ENCODE results near the gene RASGRP4. TPM values are rescaled to one million over a fixed set of nuclear protein-coding genes. Genes with fewer than 3 reads are reported as not detected.
"Not testable (repeated sequence)": the region's sequence is repeated elsewhere in the genome, so short reads cannot be mapped to it uniquely, and the experiment has no call there.

The RASGRP4 gene
- total RNA-seq, 2 donors from 2014 or later = 0.84 to 0.90 TPM

DNA sequence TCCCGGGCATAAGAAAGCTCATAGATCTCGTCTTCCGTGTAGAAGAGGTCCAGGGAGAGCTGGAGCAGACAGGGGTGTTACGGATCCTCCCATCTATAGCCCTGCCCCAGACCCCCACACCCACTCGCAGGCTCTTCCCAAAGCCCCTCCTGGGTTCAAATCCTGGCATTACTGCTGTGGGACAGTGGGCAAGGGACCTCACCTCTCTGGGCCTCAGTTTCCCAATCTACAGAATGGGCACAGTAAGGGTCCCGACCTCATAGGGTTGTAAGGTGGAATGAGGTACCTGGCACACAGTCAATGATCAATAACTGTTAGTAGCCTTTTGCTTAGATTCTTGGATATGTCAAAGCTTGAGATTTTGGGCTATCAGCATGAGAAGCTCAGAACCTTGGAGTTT is 12.6 kb downstream of the RASGRP4 start:
- no peaks in the 10 kb centered on the region for H3K36me3 ChIP-seq
- no peaks in the 10 kb centered on the region for H3K9me3 ChIP-seq
- TF ChIP-seq, protein P1, sequence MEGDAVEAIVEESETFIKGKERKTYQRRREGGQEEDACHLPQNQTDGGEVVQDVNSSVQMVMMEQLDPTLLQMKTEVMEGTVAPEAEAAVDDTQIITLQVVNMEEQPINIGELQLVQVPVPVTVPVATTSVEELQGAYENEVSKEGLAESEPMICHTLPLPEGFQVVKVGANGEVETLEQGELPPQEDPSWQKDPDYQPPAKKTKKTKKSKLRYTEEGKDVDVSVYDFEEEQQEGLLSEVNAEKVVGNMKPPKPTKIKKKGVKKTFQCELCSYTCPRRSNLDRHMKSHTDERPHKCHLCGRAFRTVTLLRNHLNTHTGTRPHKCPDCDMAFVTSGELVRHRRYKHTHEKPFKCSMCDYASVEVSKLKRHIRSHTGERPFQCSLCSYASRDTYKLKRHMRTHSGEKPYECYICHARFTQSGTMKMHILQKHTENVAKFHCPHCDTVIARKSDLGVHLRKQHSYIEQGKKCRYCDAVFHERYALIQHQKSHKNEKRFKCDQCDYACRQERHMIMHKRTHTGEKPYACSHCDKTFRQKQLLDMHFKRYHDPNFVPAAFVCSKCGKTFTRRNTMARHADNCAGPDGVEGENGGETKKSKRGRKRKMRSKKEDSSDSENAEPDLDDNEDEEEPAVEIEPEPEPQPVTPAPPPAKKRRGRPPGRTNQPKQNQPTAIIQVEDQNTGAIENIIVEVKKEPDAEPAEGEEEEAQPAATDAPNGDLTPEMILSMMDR (IDR thresholded peaks at IDR 0.05) = no peak
- no peak overlapping the region for H3K27ac ChIP-seq
- no peaks in the 10 kb centered on the region for H3K27me3 ChIP-seq
- H3K9ac ChIP-seq (ENCODE audit: low read depth in 2 of 2, low read length in 2 of 2) = no peak overlapping the region
- DNase-seq = no peak
- no peaks in the 10 kb centered on the region for H3K4me1 ChIP-seq
- intact Hi-C loops (cut with DNase I) = no loop called here
- H3K4me3 ChIP-seq = no peak overlapping the region

GRCh38 chr19:38412961-38413360 is 13.1 kb downstream of the RASGRP4 start:
- TF ChIP-seq, protein P1 (IDR thresholded peaks at IDR 0.05) = no peak
- H3K9ac ChIP-seq (ENCODE audit: low read depth in 2 of 2, low read length in 2 of 2) = no peak overlapping the region
- no peaks in the 10 kb centered on the region for H3K9me3 ChIP-seq
- H3K36me3 ChIP-seq = no peaks in the 10 kb centered on the region
- H3K4me1 ChIP-seq = no peaks in the 10 kb centered on the region
- no peak for DNase-seq
- no peak overlapping the region for H3K4me3 ChIP-seq
- no peak overlapping the region for H3K27ac ChIP-seq
- no peaks in the 10 kb centered on the region for H3K27me3 ChIP-seq
- intact Hi-C loops (cut with DNase I) = no loop called here

DNA sequence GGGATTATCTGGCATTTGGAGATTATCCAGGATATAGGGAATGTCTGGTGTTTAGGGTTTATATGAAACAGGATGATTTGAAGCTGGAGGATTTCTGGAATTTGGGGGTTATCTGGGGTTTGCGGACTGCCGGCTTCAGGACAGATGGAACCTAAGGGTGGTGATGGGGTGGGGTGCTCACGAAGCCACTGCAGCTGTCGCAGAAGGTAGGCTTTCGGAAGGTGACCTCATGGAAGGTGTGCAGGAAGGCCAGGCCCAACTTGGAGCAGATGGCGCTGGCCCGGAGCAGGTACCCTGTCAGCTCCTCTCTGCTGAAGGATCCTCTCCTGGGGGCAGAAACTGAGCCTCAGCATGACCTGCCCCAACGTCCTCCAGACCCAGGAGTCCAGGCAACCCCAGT is 13.5 kb downstream of the RASGRP4 start:
- TF ChIP-seq, protein P1 (IDR thresholded peaks at IDR 0.05) = no peak
- H3K27me3 ChIP-seq = no peaks in the 10 kb centered on the region

DNA sequence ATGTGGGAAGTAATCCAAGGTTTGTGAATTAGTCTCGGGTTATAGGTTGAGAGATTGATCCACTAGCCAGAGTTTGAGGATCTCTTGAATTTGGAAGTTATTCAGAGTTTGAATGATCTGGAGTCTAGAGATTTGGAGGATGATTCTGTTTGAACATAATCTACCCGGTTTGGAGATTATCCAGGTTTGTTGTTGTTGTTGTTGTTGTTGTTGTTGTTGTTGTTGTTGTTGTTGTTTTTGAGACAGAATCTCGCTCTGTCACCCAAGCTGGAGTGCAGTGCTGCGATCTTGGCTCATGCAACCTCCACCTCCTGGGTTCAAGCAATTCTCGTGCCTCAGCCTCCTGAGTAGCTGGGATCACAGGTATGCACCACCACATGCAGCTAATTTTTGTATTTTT is 14.1 kb downstream of the RASGRP4 start:
- H3K9ac ChIP-seq (ENCODE audit: low read depth in 2 of 2, low read length in 2 of 2); H3K4me1 ChIP-seq; H3K9me3 ChIP-seq; H3K36me3 ChIP-seq; H3K4me3 ChIP-seq; DNase-seq; H3K27ac ChIP-seq; H3K27me3 ChIP-seq; intact Hi-C loops (cut with DNase I): not testable (repeated sequence)

More for the DNA sequence above, 13.5 kb downstream of the RASGRP4 start:
- DNase-seq = no peak
- Histone ChIP-seq H3K27ac (no peak overlapping the region), H3K9me3 (no peaks in the 10 kb centered on the region), H3K4me3 (no peak overlapping the region), H3K36me3 (no peaks in the 10 kb centered on the region), H3K4me1 (no peaks in the 10 kb centered on the region), H3K9ac (ENCODE audit: low read depth in 2 of 2, low read length in 2 of 2) (no peak overlapping the region)
- intact Hi-C loops (cut with DNase I) = no loop called here

DNA sequence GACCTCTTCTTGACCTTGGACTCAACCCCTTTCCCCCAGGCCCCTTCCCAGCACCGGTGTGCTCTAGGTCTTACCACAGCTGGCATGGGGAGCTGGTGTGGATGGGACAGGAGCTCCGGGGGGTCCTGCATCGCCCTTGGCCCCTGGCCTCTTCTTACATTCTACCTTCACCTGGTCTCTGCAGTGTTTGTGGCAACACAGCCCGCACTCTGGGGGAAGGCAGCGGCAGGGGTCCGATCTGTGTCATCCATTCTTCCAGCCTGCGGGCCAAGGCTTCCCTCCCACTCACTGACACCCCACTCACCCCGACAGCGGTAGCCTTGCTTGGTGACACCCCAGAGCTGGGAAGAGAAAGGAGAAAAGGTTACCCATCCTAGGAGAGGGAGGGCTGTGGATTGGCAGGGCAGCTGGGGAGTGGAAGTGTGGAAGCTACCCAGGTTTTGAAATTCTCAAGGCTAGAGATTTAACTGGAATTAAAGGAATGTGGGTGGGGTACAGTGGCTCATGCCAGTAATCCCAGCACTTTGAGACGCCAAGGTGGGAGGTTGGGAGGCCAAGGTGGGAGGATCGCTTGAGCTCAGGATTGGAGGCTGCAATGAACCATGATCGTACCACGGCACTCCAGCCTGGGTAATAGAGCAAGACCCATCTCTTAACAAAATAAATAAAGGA is 14.8 kb downstream of the RASGRP4 start:
- intact Hi-C loops (cut with DNase I) = no loop called here

DNA sequence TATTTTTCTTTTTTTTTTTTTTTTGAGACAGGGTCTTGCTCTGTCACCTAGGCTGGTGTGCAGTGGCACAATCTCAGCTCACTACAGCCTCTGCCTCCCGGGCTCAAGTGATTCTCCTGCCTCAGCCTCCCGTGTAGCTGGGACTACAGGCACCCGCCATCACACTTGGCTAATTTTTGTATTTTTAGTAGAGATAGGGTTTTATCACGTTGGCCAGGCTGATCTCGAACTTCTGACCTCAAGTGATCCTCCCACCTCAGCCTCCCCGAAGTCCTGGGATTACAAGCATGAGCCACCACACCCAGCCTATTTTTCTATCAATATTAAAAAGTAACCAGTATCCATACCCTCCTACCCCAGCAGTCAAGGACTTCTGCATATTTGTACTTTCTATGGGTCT is 15.6 kb downstream of the RASGRP4 start:
- H3K4me1 ChIP-seq; DNase-seq; H3K27me3 ChIP-seq; H3K9ac ChIP-seq (ENCODE audit: low read depth in 2 of 2, low read length in 2 of 2); H3K4me3 ChIP-seq; H3K9me3 ChIP-seq; intact Hi-C loops (cut with DNase I); H3K27ac ChIP-seq; H3K36me3 ChIP-seq: not testable (repeated sequence)

More for the DNA sequence above, 14.8 kb downstream of the RASGRP4 start:
- TF ChIP-seq, protein P1 (IDR thresholded peaks at IDR 0.05) = no peak
- Histone ChIP-seq H3K27me3 (no peaks in the 10 kb centered on the region), H3K4me3 (no peak overlapping the region), H3K36me3 (no peaks in the 10 kb centered on the region), H3K9ac (ENCODE audit: low read depth in 2 of 2, low read length in 2 of 2) (no peak overlapping the region), H3K27ac (no peak overlapping the region), H3K9me3 (no peaks in the 10 kb centered on the region), H3K4me1 (no peaks in the 10 kb centered on the region)
- no peak for DNase-seq

Measured in colonic mucosa (tissue), 4 donors.